Cardiac fibroblast (primary cell): ENCODE results near the gene UBD.

Experiments used
- DNase-seq, 2 donors: peaks; one replicate each; pipeline versions ENCODE4 v3.0.0 to v3.0.0-alpha.2; 2010; ENCODE audit warnings: low read depth in 2 of 2
- H3K4me3 ChIP-seq, 2 donors: replicated peaks in 1 of 2; 1 replicate in 1 of 2; 2 replicates in 1 of 2; pipeline ENCODE4 v1.5.1; 2011; ENCODE audit warnings: low read depth in 2 of 2, low read length in 2 of 2, mild to moderate bottlenecking in 2 of 2, moderate library complexity in 1 of 2
- CTCF ChIP-seq: IDR thresholded peaks from one replicate; pipeline ENCODE4 v1.5.1; 2011; ENCODE audit warnings: low read depth, mild to moderate bottlenecking, low read length, inconsistent platforms

UBD gene

GRCh38 chr6:29509711-29510110 lies 49.8 kb downstream of the UBD start:
- no peak for TF ChIP-seq CTCF
- H3K4me3 ChIP-seq = no peak overlapping the region
- no peak for DNase-seq

GRCh38 chr6:29509239-29509638 lies 50.3 kb downstream of the UBD start:
- no peak overlapping the region for H3K4me3 ChIP-seq
- DNase-seq = no peak
- TF ChIP-seq CTCF = no peak

- no peak for DNase-seq
- no peak for TF ChIP-seq CTCF
- no peak overlapping the region for H3K4me3 ChIP-seq
Observed at GRCh38 chr6:29507319-29507718, 52.2 kb downstream of the UBD start.

GRCh38 chr6:29506446-29507067 lies 53.0 kb downstream of the UBD start:
- TF ChIP-seq CTCF = no peak
- no peak for DNase-seq
- H3K4me3 ChIP-seq = no peak overlapping the region

GRCh38 chr6:29505808-29506207 lies 53.7 kb downstream of the UBD start:
- TF ChIP-seq CTCF = no peak
- H3K4me3 ChIP-seq = no peak overlapping the region
- DNase-seq = no peak
